Spleen (tissue), 11 donors: ENCODE data around the gene GART. TPM values are rescaled to one million over a fixed set of nuclear protein-coding genes. Genes with fewer than 3 reads are reported as not detected.

Source experiments
- DNase-seq: peaks from one replicate; pipeline ENCODE4 v3.0.0-alpha.2; 2020
- H3K27ac ChIP-seq, 8 donors: fragments of 200-600 bp; sonication (generic) in 7 of 8; 1 replicate in 4 of 8; 2 replicates in 4 of 8; pipeline versions ENCODE4 v1.5.0 to v1.8.0; 2016 to 2021; ENCODE audit warnings: inconsistent platforms in 4 of 8, mild to moderate bottlenecking in 4 of 8, moderate library complexity in 1 of 8
- H3K27me3 ChIP-seq, 7 donors: fragments of 200-600 bp; sonication (generic) in 6 of 7; replicated peaks in 1 of 7; 1 replicate in 4 of 7; 2 replicates in 3 of 7; pipeline versions ENCODE4 v1.5.0 to v1.8.0; 2016 to 2021; ENCODE audit warnings: inconsistent platforms in 3 of 7, mild to moderate bottlenecking in 1 of 7
- H3K36me3 ChIP-seq, 6 donors: fragments of 200-600 bp; sonication (generic) in 5 of 6; 1 replicate in 4 of 6; 2 replicates in 2 of 6; pipeline versions ENCODE4 v1.5.0 to v1.8.0; 2016 to 2021; ENCODE audit warnings: inconsistent platforms in 2 of 6
- H3K4me1 ChIP-seq, 6 donors: fragments of 200-600 bp; sonication (generic) in 5 of 6; 1 replicate in 3 of 6; 2 replicates in 3 of 6; pipeline versions ENCODE4 v1.5.0 to v1.8.0; 2016 to 2021; ENCODE audit warnings: inconsistent platforms in 3 of 6
- H3K4me3 ChIP-seq, 8 donors: fragments of 200-600 bp; sonication (generic) in 7 of 8; 1 replicate in 4 of 8; 2 replicates in 4 of 8; pipeline versions ENCODE4 v1.5.0 to v1.8.0; 2016 to 2021; ENCODE audit warnings: inconsistent platforms in 4 of 8, mild to moderate bottlenecking in 4 of 8, moderate library complexity in 2 of 8
- H3K9me3 ChIP-seq, 8 donors: fragments of 200-600 bp; sonication (generic) in 7 of 8; 1 replicate in 4 of 8; 2 replicates in 4 of 8; pipeline versions ENCODE4 v1.5.0 to v1.8.0; 2016 to 2021; ENCODE audit warnings: inconsistent platforms in 4 of 8
- CTCF ChIP-seq, 11 experiments: fragments of 200-600 bp in 7 of 11; fragments of 450-650 bp in 4 of 11; sonication (generic) in 4 of 11; IDR thresholded peaks in 8 of 11; conservative IDR thresholded peaks in 3 of 11; 1 replicate in 7 of 11; 2 replicates in 4 of 11; pipeline versions ENCODE4 v1.4.0 to v1.8.0; 2016 to 2021; ENCODE audit warnings: antibody characterized with exemption in 11 of 11, inconsistent platforms in 4 of 11, mild to moderate bottlenecking in 1 of 11
- POLR2A ChIP-seq, 3 donors: fragments of 450-650 bp; IDR thresholded peaks; one replicate each; pipeline ENCODE4 v1.5.1; 2017; ENCODE audit warnings: antibody characterized with exemption in 3 of 3, mild to moderate bottlenecking in 1 of 3
- POLR2AphosphoS5 ChIP-seq, 3 donors: sonication (generic); formaldehyde crosslinking; IDR thresholded peaks; one replicate each; pipeline ENCODE4 v1.5.1; 2017; ENCODE audit warnings: antibody characterized with exemption in 3 of 3
- whole genome bisulfite sequencing, 5 donors: extraction: QIAGEN DNeasy Blood & Tissue Kit in 3 of 5; methylation state at CpG; one replicate each; pipeline versions ENCODE4 v1.1.5 to v1.1.7; 2013 to 2018; 5-methylcytosine and 5-hydroxymethylcytosine counted together
- intact Hi-C: fragments of 100-400 bp; cut with DNase I; formaldehyde crosslinking; loops from one replicate; pipeline ENCODE4 v1.15.0; 2023; ENCODE audit warnings: low total_unique reads
- polyA plus RNA-seq, 3 donors: library from polyadenylated mRNA; stranded (reverse); fragments of 200-250 nt; gene quantifications; one replicate each; pipeline ENCODE4 v1.2.1, GENCODE V29; 2013
- total RNA-seq, 7 donors: library from RNA; depleted of rRNA in 3 of 7; stranded (reverse); fragments of >200 nt in 3 of 7; fragmentation: NEBNext Ultra II Directional in 4 of 7; extraction: Animal tissue kit (Norgen Biotek cat#: 25700) in 4 of 7; gene quantifications; one replicate each; pipeline versions ENCODE4 v1.1.0 to v1.2.1, GENCODE V29; 2016 to 2021
- donor health status: healthy with polysubstance abuse.
- donor health status: DM: no; HTN: no; CAD: no; lungs with moderate emphysema.
- donor health status: DM: no; HTN: no; CAD: no.
- donor health status: Bipolar disorder and iron deficiency.
- donor health status: healthy.
- donor health status: DM: no; HTN: no; CAD: no.
- donor health status: DM: yes; HTN: yes; CAD: no.

The GART gene
- total and polyA plus RNA-seq, 10 donors: 14.3 to 113 (median 64.7) TPM

GRCh38 chr21:33566514-33566913 is 24.6 kb upstream of the GART start:
- 83 to 96% (median 92%) methylated on average over 2 of the region's 2 CpGs for WGBS, 5 donors
- no peak for DNase-seq
- Histone ChIP-seq H3K36me3 (peaks cover 0 to 97% (median 68%) of the 10 kb centered on the region in 6 donors), H3K27me3 (no peaks in the 10 kb centered on the region), H3K4me1 (peaks cover 0 to 61% (median 23%) of the 10 kb centered on the region in 6 donors), H3K4me3 (no peak overlapping the region), H3K27ac (no peak overlapping the region), H3K9me3 (no peaks in the 10 kb centered on the region)
- intact Hi-C loops: no loop called here
- TF ChIP-seq POLR2A (IDR thresholded peaks at IDR 0.05): no peak
- no peak for TF ChIP-seq CTCF (IDR thresholded peaks at IDR 0.05 in 8 of 11, conservative IDR thresholded peaks at IDR 0.05 in 3 of 11)
- no peak for TF ChIP-seq POLR2AphosphoS5 (IDR thresholded peaks at IDR 0.05)

GRCh38 chr21:33562389-33562788 is 20.5 kb upstream of the GART start:
- H3K4me3 ChIP-seq: no peak overlapping the region
- 95 to 100% (median 95%) methylated on average over 2 of the region's 2 CpGs for WGBS, 5 donors
- no peaks in the 10 kb centered on the region for H3K27me3 ChIP-seq
- no peaks in the 10 kb centered on the region for H3K9me3 ChIP-seq
- peaks cover 2 to 97% (median 78%) of the 10 kb centered on the region in 6 donors for H3K36me3 ChIP-seq
- TF ChIP-seq POLR2A (IDR thresholded peaks at IDR 0.05) (no peak), CTCF (IDR thresholded peaks at IDR 0.05 in 8 of 11, conservative IDR thresholded peaks at IDR 0.05 in 3 of 11) (no peak)
- no peak overlapping the region for H3K27ac ChIP-seq
- no peak for DNase-seq
- intact Hi-C loops: no loop called here
- H3K4me1 ChIP-seq: peaks cover 0 to 60% (median 19%) of the 10 kb centered on the region in 6 donors

GRCh38 chr21:33561373-33561772 is 19.5 kb upstream of the GART start:
- Histone ChIP-seq H3K9me3 (no peaks in the 10 kb centered on the region), H3K27me3 (no peaks in the 10 kb centered on the region), H3K27ac (no peak overlapping the region), H3K4me1 (peaks cover 0 to 68% (median 21%) of the 10 kb centered on the region in 6 donors), H3K4me3 (no peak overlapping the region), H3K36me3 (peaks cover 5 to 98% (median 79%) of the 10 kb centered on the region in 6 donors)
- intact Hi-C loops: no loop called here
- 80 to 93% (median 91%) methylated on average over 2 of the region's 2 CpGs for WGBS, 5 donors
- DNase-seq: no peak
- TF ChIP-seq POLR2A (IDR thresholded peaks at IDR 0.05): no peak
- TF ChIP-seq POLR2AphosphoS5 (IDR thresholded peaks at IDR 0.05): no peak
- no peak for TF ChIP-seq CTCF (IDR thresholded peaks at IDR 0.05 in 8 of 11, conservative IDR thresholded peaks at IDR 0.05 in 3 of 11)

GRCh38 chr21:33560965-33561364 is 19.0 kb upstream of the GART start:
- intact Hi-C loops: no loop called here
- no peak for DNase-seq
- peaks cover 5 to 100% (median 83%) of the 10 kb centered on the region in 6 donors for H3K36me3 ChIP-seq
- no peaks in the 10 kb centered on the region for H3K9me3 ChIP-seq
- peak overlapping the region in 1 of 8 donors; percentile 4 for H3K27ac ChIP-seq
- no peaks in the 10 kb centered on the region for H3K27me3 ChIP-seq
- H3K4me1 ChIP-seq: peaks cover 3 to 72% (median 25%) of the 10 kb centered on the region in 6 donors
- TF ChIP-seq POLR2A (IDR thresholded peaks at IDR 0.05): no peak
- no peak overlapping the region for H3K4me3 ChIP-seq

GRCh38 chr21:33559813-33560212 is 17.9 kb upstream of the GART start:
- intact Hi-C loops: no loop called here
- DNase-seq: no peak
- Histone ChIP-seq H3K36me3 (peaks cover 5 to 100% (median 83%) of the 10 kb centered on the region in 6 donors), H3K4me3 (no peak overlapping the region), H3K4me1 (peaks cover 9 to 71% (median 34%) of the 10 kb centered on the region in 6 donors), H3K27ac (no peak overlapping the region), H3K9me3 (no peaks in the 10 kb centered on the region), H3K27me3 (no peaks in the 10 kb centered on the region)
- TF ChIP-seq CTCF (IDR thresholded peaks at IDR 0.05 in 8 of 11, conservative IDR thresholded peaks at IDR 0.05 in 3 of 11): no peak
- peak in 1 of 3 donors; percentile 28 for TF ChIP-seq POLR2AphosphoS5 (IDR thresholded peaks at IDR 0.05)
- WGBS, 5 donors: 93 to 96% (median 94%) methylated on average over 10 of the region's 10 CpGs
